GM10266 (cell line): ENCODE data around the gene SARM1.

Experiments used
- DNase-seq: peaks from one replicate; pipeline ENCODE4 v3.0.0; 2012; ENCODE audit errors: extremely low spot score
- CTCF ChIP-seq: IDR thresholded peaks from 2 replicates; pipeline ENCODE4 v1.5.1; 2012; ENCODE audit warnings: mild to moderate bottlenecking, low read depth; ENCODE audit not compliant: control insufficient read depth, insufficient read depth; ENCODE audit errors: missing control alignments

The SARM1 gene

GRCh38 chr17:28407130-28407973, 35.9 kb downstream of the SARM1 start:
- TF ChIP-seq CTCF: no peak
- DNase-seq: no peak

- DNase-seq: no peak
- TF ChIP-seq CTCF: no peak
Measured at GRCh38 chr17:28407974-28408306, 36.4 kb downstream of the SARM1 start.

GRCh38 chr17:28412099-28412498, 40.6 kb downstream of the SARM1 start:
- no peak for DNase-seq
- no peak for TF ChIP-seq CTCF

GRCh38 chr17:28413804-28414203, 42.3 kb downstream of the SARM1 start:
- no peak for TF ChIP-seq CTCF
- no peak for DNase-seq

GRCh38 chr17:28415886-28416285, 44.4 kb downstream of the SARM1 start:
- no peak for TF ChIP-seq CTCF
- no peak for DNase-seq

GRCh38 chr17:28416703-28417311, 45.3 kb downstream of the SARM1 start:
- peak; percentile 73 for TF ChIP-seq CTCF
- DNase-seq: peak; percentile 67

GRCh38 chr17:28421787-28422305, 50.4 kb downstream of the SARM1 start:
- DNase-seq: no peak

More at GRCh38 chr17:28421787-28422305, 50.4 kb downstream of the SARM1 start:
- TF ChIP-seq CTCF: no peak
